Activated CD4-positive, alpha-beta T cell treated with anti-CD3 and anti-CD28 coated beads, Interleukin-2, Interleukin-4, amounts not matched to agents 100 ng/mL and 50 ng/mL, durations not matched to agents 16 hours and 8 hours (primary cell): ENCODE results near the gene HLA-DRA.

ENCODE experiments used
- DNase-seq: peaks from one replicate; pipeline ENCODE4 v3.0.0-alpha.2; 2020; ENCODE audit warnings: low spot score

Gene HLA-DRA

DNA sequence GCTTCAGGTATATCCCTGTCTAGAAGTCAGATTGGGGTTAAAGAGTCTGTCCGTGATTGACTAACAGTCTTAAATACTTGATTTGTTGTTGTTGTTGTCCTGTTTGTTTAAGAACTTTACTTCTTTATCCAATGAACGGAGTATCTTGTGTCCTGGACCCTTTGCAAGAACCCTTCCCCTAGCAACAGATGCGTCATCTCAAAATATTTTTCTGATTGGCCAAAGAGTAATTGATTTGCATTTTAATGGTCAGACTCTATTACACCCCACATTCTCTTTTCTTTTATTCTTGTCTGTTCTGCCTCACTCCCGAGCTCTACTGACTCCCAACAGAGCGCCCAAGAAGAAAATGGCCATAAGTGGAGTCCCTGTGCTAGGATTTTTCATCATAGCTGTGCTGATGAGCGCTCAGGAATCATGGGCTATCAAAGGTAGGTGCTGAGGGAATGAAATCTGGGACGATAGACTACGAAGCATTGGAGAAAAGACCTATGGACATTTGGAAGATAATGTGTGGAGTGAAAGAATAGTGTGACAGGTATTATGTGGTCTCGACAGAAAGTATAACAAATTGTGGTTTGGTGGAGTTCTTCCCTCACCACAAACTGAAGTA, at the start of gene HLA-DRA:
TSS of gene HLA-DRA (plus strand) at position 286 of the 613 bp plus-strand sequence. CDS start at position 350, 64 bp downstream.
- DNase-seq, result peak; percentile 94

- DNase-seq, result no peak
Measured at GRCh38 chr6:32391505-32391904, 48.2 kb upstream of the HLA-DRA start.

- no peak for DNase-seq
Measured at GRCh38 chr6:32393665-32394420, 45.8 kb upstream of the HLA-DRA start.

GRCh38 chr6:32396028-32396427, 43.7 kb upstream of the HLA-DRA start:
- no peak for DNase-seq

GRCh38 chr6:32397252-32397920, 42.3 kb upstream of the HLA-DRA start:
- peak; percentile 48 for DNase-seq

DNA sequence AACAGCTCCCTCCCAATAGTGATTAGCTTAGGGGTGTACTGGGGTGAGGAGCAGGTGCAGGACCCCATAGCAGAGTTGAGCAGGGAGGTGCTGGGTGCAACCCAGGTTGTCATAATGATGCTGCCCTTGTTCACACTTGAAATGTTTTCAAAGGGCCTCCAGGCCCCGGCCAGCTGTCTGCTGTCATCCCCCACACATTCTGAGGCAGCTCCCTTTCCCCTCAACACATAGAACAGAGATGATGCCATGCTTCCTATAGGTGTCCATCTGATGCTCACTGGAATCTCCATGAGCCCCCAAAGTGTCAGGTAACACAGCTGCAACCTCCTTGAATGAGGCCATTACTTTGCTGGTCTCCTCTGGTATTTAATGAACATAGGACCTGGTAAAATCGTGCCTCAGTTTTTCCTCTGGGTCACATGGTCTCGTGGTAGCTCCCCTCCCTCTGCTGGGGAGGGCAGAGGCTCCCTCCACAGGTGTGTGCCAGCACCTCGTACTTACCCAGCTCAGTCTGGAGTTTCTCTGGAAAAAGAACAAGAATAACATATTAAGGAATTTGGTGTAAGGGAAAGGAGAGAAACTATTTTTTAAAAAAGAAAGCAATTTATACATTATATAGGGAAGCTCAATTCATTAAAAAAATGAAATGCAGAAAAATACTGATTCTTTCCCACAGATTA, 38.3 kb upstream of the HLA-DRA start:
- no peak for DNase-seq

DNA sequence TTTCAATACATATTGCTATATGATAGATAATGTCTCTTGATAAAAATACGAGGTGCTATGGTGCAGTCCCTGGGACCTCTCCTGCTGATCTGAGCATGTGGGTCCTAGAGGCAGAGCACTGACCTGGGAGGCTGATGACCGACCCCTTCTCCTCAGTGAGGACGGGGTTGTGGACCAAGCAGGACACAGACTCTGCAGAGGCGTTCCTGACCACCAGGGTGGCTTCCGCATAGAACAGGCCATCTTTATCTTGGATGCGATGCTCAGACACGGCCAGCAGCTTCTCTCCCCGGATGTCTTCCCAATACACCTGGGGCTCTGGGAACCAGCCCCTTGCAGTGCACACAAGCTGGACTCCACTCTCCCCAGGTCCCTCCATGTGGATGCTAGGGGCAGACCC, 36.9 kb upstream of the HLA-DRA start:
- no peak for DNase-seq

- no peak for DNase-seq
Measured at GRCh38 chr6:32405656-32406055, 34.0 kb upstream of the HLA-DRA start.

- DNase-seq, result no peak
Measured at GRCh38 chr6:32406197-32406596, 33.5 kb upstream of the HLA-DRA start.

DNA sequence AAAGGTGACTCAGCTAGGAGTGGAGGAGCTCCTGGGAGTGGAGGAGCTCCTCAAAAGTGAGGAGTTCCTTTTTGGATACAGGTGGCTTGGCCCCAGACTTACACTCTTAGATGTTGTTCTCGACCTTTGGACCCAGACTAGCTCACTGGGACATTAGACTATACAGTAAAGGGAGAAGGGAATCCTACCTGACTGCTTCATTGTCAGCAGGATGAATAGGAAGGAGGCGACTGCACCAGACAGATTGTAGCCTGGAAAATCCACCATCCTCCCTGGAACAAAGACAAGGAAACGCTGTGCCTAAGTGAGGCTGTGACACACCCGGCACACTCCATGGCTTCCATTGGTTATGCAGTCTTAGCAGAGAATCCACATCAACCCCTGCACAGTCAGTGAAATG, 32.8 kb upstream of the HLA-DRA start, which contains the start of gene BTNL2:
TSS of gene BTNL2 (minus strand) at position 325 of the 400 bp plus-strand sequence. CDS start at position 267, 58 bp downstream.
- DNase-seq, result no peak

DNA sequence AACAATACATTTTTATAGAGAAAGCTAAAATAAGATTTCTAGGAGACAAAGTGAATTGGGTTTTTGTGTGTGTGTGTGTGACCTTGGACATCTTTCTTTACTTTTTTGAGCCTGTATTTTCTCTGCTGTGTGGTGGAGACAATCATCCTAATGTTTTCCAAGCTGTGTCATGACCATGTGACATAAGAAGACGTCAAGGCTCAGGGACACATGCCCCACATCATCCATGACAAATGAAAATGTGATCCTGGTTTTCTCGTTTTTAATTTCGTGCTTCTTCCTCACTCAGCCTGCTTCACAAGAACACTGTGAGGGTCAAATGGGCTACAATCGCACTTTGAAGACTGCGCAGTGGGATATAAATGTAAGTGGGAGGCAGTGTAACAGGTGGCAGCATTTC, 28.8 kb upstream of the HLA-DRA start:
- DNase-seq, result no peak

- DNase-seq, result no peak
Measured at GRCh38 chr6:32411566-32412327, 27.9 kb upstream of the HLA-DRA start.

DNA sequence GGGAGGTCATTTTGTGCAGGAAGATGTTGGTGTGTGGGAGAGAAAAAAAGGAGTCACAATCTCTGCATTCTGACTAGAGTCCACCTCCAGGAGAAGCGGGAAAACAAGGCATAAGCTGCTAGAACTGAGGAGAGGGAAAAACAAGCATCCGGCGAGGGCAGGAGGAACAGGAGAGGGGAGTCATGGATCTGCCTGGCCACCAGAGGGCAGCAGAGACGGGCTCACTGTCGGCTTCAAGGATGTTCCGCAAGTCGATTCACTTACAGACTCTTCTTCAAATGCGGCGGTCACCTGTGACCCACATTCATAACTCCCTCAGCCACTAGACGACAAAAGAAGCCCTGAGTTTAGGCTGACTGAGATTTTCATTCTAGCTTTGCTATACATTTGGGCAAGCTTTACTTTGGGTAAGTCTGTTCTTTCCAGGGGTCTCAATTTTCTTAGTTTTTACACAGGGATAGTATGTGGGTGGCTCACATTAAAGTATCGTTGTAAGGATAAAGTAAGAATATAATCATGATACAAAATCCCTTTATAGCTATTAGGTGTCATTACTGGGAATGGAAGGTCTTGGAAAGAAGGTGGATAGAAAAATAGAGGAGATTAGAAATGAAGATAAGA, 26.1 kb upstream of the HLA-DRA start:
- peak; percentile 82 for DNase-seq

DNA sequence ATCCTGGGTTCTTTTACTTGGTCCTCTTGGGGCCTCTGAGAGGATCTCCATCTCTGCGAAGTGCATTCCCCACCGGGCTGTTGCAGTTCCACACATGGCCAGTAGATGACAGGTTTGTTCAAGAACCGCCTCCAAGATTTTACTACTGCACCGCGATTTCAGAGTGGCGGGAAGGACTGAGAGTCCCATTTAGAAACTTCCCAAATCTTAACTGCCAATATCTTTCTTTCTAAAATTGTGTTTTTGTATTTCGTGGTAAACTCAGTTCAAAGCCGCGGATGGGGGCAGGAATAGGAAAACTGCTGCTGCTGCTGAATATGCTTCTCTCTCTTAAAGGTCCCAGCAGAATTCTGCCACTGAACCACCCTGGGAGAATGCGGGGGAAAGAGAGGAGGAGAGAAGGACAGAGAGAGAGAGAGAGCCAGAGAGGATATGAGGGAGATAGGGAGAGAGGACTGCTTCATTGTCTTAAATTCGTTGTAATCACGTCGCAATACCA, 24.1 kb upstream of the HLA-DRA start:
- peak; percentile 77 for DNase-seq

- DNase-seq, result no peak
Measured at GRCh38 chr6:32416036-32416435, 23.7 kb upstream of the HLA-DRA start.

- DNase-seq, result no peak
Measured at GRCh38 chr6:32424589-32425300, 14.9 kb upstream of the HLA-DRA start.

GRCh38 chr6:32426338-32426737, 13.3 kb upstream of the HLA-DRA start:
- no peak for DNase-seq

DNA sequence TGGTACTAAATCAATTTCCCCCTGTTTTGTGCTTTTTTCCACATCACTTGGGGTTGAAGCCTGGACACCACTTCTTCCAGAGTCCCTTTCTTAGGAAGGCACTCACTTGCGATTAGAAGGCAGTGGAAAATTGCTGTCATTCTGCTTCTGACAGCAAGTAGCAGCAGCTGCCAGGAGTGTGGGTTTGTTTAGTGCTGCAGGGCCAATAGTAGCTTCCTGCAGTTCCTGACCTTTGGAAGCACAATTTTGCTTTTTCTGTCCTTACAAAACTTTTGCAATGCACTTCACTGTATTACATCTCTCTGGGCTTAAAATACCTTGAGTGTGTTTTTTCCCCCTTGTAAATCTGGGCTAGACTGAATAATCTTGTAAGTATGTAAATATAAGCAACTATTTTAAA, 12.5 kb upstream of the HLA-DRA start:
- DNase-seq, result no peak

GRCh38 chr6:32427934-32428474, 11.7 kb upstream of the HLA-DRA start:
- DNase-seq, result no peak

DNA sequence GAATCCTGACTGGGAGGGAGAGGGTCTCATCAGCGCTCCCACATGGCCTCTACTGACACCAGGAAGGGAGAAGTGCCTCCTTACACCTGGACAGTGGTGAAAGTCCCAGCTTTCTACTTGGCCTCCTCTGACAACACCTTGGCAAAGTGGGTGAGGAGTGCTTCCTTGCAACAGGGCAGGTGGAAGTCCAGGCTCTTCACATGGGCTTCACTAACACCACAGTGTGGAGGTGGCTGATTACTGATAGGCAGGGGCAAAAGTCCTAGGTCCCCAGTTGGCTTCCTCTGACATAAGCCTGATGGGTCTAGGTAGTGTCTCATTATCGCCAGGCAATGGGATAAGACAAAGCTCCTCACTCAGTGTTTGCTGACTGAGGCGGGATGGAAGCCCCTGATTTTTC, 9.5 kb upstream of the HLA-DRA start:
- no peak for DNase-seq
